WTC11 (cell line): ENCODE results near the gene CNIH3. TPM values are rescaled to one million over a fixed set of nuclear protein-coding genes. Genes with fewer than 3 reads are reported as not detected.

Experiments
- ATAC-seq: fragments of 200-7000 bp; cut with Tn5 transposase; 2 replicates; pipeline ENCODE4 v1.10.0; 2021; ENCODE audit warnings: mild to moderate bottlenecking, moderate library complexity
- CTCF ChIA-PET: fragments of 300-600 bp; sonication (Branson Sonifier 250); formaldehyde crosslinking; loops from one replicate; lab custom pipeline; 2021; ENCODE audit warnings: antibody characterized with exemption; lab: Charles Lee
- POLR2A ChIA-PET: fragments of 350-600 bp; sonication (Branson Sonifier 250); formaldehyde crosslinking; loops from one replicate; lab custom pipeline; 2021; ENCODE audit warnings: antibody characterized with exemption; lab: Charles Lee
- DNase-seq: peaks from one replicate; pipeline ENCODE4 v3.0.0; 2021; ENCODE audit warnings: low spot score
- H3K27ac Mint-ChIP-seq: 2 replicates; pipeline ENCODE4 v1.8.0; 2021; ENCODE audit warnings: mixed read lengths
- H3K27me3 Mint-ChIP-seq: 2 replicates; pipeline ENCODE4 v1.8.0; 2021; ENCODE audit warnings: low read depth, mild to moderate bottlenecking, moderate library complexity, mixed read lengths
- H3K36me3 Mint-ChIP-seq: 2 replicates; pipeline ENCODE4 v1.8.0; 2021; ENCODE audit warnings: mixed read lengths
- H3K4me1 Mint-ChIP-seq: 2 replicates; pipeline ENCODE4 v1.8.0; 2022; ENCODE audit warnings: mixed read lengths
- H3K4me3 Mint-ChIP-seq: 2 replicates; pipeline ENCODE4 v1.8.0; 2021; ENCODE audit warnings: mild to moderate bottlenecking, moderate library complexity, mixed read lengths
- H3K9me3 Mint-ChIP-seq: 2 replicates; pipeline ENCODE4 v1.8.0; 2021; ENCODE audit warnings: mixed read lengths
- CBFB ChIP-seq: sonication (generic); formaldehyde crosslinking; IDR thresholded peaks from 2 replicates; pipeline ENCODE4 v1.8.1; 2022; ENCODE audit warnings: mild to moderate bottlenecking, low read depth, missing genetic modification reagents
- ELF4 ChIP-seq: sonication (generic); formaldehyde crosslinking; IDR thresholded peaks from 2 replicates; pipeline ENCODE4 v1.8.1; 2022; ENCODE audit warnings: low read depth, mild to moderate bottlenecking, moderate library complexity, missing genetic modification reagents
- GRHL2 ChIP-seq: fragments of 250-450 bp; sonication (Bioruptor Pico); IDR thresholded peaks from 2 replicates; pipeline ENCODE4 v1.8.0; 2022; ENCODE audit warnings: mild to moderate bottlenecking, moderate library complexity; ENCODE audit not compliant: insufficient replicate concordance, severe bottlenecking
- IRF2 ChIP-seq: sonication (generic); formaldehyde crosslinking; IDR thresholded peaks from 2 replicates; pipeline ENCODE4 v1.8.0; 2022; ENCODE audit warnings: low read depth, missing genetic modification reagents, borderline replicate concordance
- JAZF1 ChIP-seq: fragments of 250-450 bp; sonication (Bioruptor Pico); IDR thresholded peaks from 2 replicates; pipeline ENCODE4 v1.9.0; 2021; ENCODE audit warnings: moderate library complexity, mild to moderate bottlenecking, inconsistent platforms
- MLX ChIP-seq: sonication (generic); formaldehyde crosslinking; IDR thresholded peaks from 2 replicates; pipeline ENCODE4 v1.8.1; 2023; ENCODE audit warnings: mild to moderate bottlenecking, missing genetic modification reagents, moderate library complexity
- NR1H2 ChIP-seq: sonication (generic); formaldehyde crosslinking; IDR thresholded peaks from 2 replicates; pipeline ENCODE4 v1.9.0; 2021; ENCODE audit warnings: mild to moderate bottlenecking, moderate library complexity, missing genetic modification reagents
- NR3C1 ChIP-seq: sonication (generic); formaldehyde crosslinking; conservative IDR thresholded peaks from 2 replicates; pipeline ENCODE4 v1.8.1; 2023; ENCODE audit warnings: low read depth, mild to moderate bottlenecking, missing genetic modification reagents
- RORB ChIP-seq: fragments of 250-450 bp; sonication (Bioruptor Pico); IDR thresholded peaks from 2 replicates; pipeline ENCODE4 v1.9.0; 2021; ENCODE audit warnings: mild to moderate bottlenecking
- SOX15 ChIP-seq: fragments of 250-450 bp; sonication (Bioruptor Pico); IDR thresholded peaks from 2 replicates; pipeline ENCODE4 v1.9.0; 2021; ENCODE audit warnings: mild to moderate bottlenecking
- SP1 ChIP-seq: sonication (generic); formaldehyde crosslinking; conservative IDR thresholded peaks from 2 replicates; pipeline ENCODE4 v1.8.1; 2022; ENCODE audit warnings: missing genetic modification reagents
- ZBTB43 ChIP-seq: sonication (generic); formaldehyde crosslinking; IDR thresholded peaks from 2 replicates; pipeline ENCODE4 v1.8.1; 2023; ENCODE audit warnings: mild to moderate bottlenecking, missing genetic modification reagents
- ZNF232 ChIP-seq: sonication (generic); formaldehyde crosslinking; IDR thresholded peaks from 2 replicates; pipeline ENCODE4 v1.8.0; 2022; ENCODE audit warnings: mild to moderate bottlenecking, missing genetic modification reagents
- ZNF263 ChIP-seq: sonication (generic); formaldehyde crosslinking; IDR thresholded peaks from 2 replicates; pipeline ENCODE4 v1.8.1; 2022; ENCODE audit warnings: low read depth, mild to moderate bottlenecking, moderate library complexity, missing genetic modification reagents
- ZNF425 ChIP-seq: fragments of 250-450 bp; sonication (Bioruptor Pico); conservative IDR thresholded peaks from 2 replicates; pipeline ENCODE4 v1.9.0; 2021; ENCODE audit warnings: mild to moderate bottlenecking
- total RNA-seq: library from RNA; stranded (reverse); gene quantifications from 3 replicates; pipeline ENCODE4 v1.2.3, GENCODE V29; 2021
- TF ChIP-seq, protein P1 (sequence below): sonication (generic); formaldehyde crosslinking; IDR thresholded peaks from 2 replicates; pipeline ENCODE4 v1.8.0; 2023; ENCODE audit warnings: missing genetic modification reagents
- TF ChIP-seq, protein P2 (sequence below): fragments of 250-450 bp; sonication (Bioruptor Pico); IDR thresholded peaks from 2 replicates; pipeline ENCODE4 v2.1.2; 2022; ENCODE audit warnings: mild to moderate bottlenecking, moderate library complexity
- TF ChIP-seq, protein P3 (sequence below): sonication (generic); formaldehyde crosslinking; IDR thresholded peaks from 2 replicates; pipeline ENCODE4 v1.8.1; 2022; ENCODE audit warnings: low read depth, missing genetic modification reagents, borderline replicate concordance
- TF ChIP-seq, protein P4 (sequence below): fragments of 250-450 bp; sonication (Bioruptor Pico); IDR thresholded peaks from 2 replicates; pipeline ENCODE4 v1.9.0; 2021; ENCODE audit warnings: mild to moderate bottlenecking
- TF ChIP-seq, protein P5 (sequence below): sonication (generic); formaldehyde crosslinking; conservative IDR thresholded peaks from 2 replicates; pipeline ENCODE4 v1.8.1; 2023; ENCODE audit warnings: mild to moderate bottlenecking, low read depth, missing genetic modification reagents, moderate library complexity
- TF ChIP-seq, protein P6 (sequence below): sonication (generic); formaldehyde crosslinking; IDR thresholded peaks from 2 replicates; pipeline ENCODE4 v1.8.1; 2022; ENCODE audit warnings: mild to moderate bottlenecking, missing genetic modification reagents, moderate library complexity, borderline replicate concordance

The CNIH3 gene
- total RNA-seq, 1 experiment from 2014 or later: 8.1 TPM

- no peak for TF ChIP-seq SP1 (CRISPR knock-in tag)
- TF ChIP-seq NR3C1: no peak
- no peak for TF ChIP-seq ZNF263 (CRISPR knock-in tag)
- TF ChIP-seq, protein P1, sequence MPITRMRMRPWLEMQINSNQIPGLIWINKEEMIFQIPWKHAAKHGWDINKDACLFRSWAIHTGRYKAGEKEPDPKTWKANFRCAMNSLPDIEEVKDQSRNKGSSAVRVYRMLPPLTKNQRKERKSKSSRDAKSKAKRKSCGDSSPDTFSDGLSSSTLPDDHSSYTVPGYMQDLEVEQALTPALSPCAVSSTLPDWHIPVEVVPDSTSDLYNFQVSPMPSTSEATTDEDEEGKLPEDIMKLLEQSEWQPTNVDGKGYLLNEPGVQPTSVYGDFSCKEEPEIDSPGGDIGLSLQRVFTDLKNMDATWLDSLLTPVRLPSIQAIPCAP (CRISPR knock-in tag): no peak
- TF ChIP-seq, all 79 proteins: peak for 0
These were observed 73.3 kb downstream of the CNIH3 start (continued) for GRCh38 chr1:224689374-224689773.

GRCh38 chr1:224690576-224690975, 74.5 kb downstream of the CNIH3 start:
- no peak overlapping the region for H3K4me3 Mint-ChIP-seq
- CTCF ChIA-PET: interaction anchor here (1.0 kb wide), 1 partner anchor 11 kb away, joined by 3 read pairs; no protein-coding TSS in a partner anchor
- ATAC-seq: no peak
- peaks cover 6% of the 10 kb centered on the region for H3K36me3 Mint-ChIP-seq
- H3K9me3 Mint-ChIP-seq: peaks cover 7% of the 10 kb centered on the region; the same call in 1 of the 2 replicates
- H3K27ac Mint-ChIP-seq: no peak overlapping the region
- H3K4me1 Mint-ChIP-seq: no peaks in the 10 kb centered on the region
- POLR2A ChIA-PET: no interaction called here
- no peaks in the 10 kb centered on the region for H3K27me3 Mint-ChIP-seq
- no peak for DNase-seq
- TF ChIP-seq, protein P2, sequence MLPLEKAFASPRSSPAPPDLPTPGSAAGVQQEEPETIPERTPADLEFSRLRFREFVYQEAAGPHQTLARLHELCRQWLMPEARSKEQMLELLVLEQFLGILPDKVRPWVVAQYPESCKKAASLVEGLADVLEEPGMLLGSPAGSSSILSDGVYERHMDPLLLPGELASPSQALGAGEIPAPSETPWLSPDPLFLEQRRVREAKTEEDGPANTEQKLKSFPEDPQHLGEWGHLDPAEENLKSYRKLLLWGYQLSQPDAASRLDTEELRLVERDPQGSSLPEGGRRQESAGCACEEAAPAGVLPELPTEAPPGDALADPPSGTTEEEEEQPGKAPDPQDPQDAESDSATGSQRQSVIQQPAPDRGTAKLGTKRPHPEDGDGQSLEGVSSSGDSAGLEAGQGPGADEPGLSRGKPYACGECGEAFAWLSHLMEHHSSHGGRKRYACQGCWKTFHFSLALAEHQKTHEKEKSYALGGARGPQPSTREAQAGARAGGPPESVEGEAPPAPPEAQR (CRISPR knock-in tag): no peak
- TF ChIP-seq, protein P3, sequence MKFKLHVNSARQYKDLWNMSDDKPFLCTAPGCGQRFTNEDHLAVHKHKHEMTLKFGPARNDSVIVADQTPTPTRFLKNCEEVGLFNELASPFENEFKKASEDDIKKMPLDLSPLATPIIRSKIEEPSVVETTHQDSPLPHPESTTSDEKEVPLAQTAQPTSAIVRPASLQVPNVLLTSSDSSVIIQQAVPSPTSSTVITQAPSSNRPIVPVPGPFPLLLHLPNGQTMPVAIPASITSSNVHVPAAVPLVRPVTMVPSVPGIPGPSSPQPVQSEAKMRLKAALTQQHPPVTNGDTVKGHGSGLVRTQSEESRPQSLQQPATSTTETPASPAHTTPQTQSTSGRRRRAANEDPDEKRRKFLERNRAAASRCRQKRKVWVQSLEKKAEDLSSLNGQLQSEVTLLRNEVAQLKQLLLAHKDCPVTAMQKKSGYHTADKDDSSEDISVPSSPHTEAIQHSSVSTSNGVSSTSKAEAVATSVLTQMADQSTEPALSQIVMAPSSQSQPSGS: no peak
- TF ChIP-seq ZNF263 (CRISPR knock-in tag): no peak
- TF ChIP-seq JAZF1 (CRISPR knock-in tag): no peak
- no peak for TF ChIP-seq IRF2 (CRISPR knock-in tag)
- TF ChIP-seq ZNF232 (CRISPR knock-in tag): no peak
- no peak for TF ChIP-seq MLX
- no peak for TF ChIP-seq ZBTB43 (CRISPR knock-in tag)
- no peak for TF ChIP-seq SOX15 (CRISPR knock-in tag)
- TF ChIP-seq GRHL2 (CRISPR knock-in tag): no peak
- TF ChIP-seq CBFB (CRISPR knock-in tag): no peak
- no peak for TF ChIP-seq ZNF425
- TF ChIP-seq NR1H2: no peak
- TF ChIP-seq, protein P4, sequence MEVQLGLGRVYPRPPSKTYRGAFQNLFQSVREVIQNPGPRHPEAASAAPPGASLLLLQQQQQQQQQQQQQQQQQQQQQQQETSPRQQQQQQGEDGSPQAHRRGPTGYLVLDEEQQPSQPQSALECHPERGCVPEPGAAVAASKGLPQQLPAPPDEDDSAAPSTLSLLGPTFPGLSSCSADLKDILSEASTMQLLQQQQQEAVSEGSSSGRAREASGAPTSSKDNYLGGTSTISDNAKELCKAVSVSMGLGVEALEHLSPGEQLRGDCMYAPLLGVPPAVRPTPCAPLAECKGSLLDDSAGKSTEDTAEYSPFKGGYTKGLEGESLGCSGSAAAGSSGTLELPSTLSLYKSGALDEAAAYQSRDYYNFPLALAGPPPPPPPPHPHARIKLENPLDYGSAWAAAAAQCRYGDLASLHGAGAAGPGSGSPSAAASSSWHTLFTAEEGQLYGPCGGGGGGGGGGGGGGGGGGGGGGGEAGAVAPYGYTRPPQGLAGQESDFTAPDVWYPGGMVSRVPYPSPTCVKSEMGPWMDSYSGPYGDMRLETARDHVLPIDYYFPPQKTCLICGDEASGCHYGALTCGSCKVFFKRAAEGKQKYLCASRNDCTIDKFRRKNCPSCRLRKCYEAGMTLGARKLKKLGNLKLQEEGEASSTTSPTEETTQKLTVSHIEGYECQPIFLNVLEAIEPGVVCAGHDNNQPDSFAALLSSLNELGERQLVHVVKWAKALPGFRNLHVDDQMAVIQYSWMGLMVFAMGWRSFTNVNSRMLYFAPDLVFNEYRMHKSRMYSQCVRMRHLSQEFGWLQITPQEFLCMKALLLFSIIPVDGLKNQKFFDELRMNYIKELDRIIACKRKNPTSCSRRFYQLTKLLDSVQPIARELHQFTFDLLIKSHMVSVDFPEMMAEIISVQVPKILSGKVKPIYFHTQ (CRISPR knock-in tag): no peak
- TF ChIP-seq ELF4: no peak
- TF ChIP-seq, protein P5, sequence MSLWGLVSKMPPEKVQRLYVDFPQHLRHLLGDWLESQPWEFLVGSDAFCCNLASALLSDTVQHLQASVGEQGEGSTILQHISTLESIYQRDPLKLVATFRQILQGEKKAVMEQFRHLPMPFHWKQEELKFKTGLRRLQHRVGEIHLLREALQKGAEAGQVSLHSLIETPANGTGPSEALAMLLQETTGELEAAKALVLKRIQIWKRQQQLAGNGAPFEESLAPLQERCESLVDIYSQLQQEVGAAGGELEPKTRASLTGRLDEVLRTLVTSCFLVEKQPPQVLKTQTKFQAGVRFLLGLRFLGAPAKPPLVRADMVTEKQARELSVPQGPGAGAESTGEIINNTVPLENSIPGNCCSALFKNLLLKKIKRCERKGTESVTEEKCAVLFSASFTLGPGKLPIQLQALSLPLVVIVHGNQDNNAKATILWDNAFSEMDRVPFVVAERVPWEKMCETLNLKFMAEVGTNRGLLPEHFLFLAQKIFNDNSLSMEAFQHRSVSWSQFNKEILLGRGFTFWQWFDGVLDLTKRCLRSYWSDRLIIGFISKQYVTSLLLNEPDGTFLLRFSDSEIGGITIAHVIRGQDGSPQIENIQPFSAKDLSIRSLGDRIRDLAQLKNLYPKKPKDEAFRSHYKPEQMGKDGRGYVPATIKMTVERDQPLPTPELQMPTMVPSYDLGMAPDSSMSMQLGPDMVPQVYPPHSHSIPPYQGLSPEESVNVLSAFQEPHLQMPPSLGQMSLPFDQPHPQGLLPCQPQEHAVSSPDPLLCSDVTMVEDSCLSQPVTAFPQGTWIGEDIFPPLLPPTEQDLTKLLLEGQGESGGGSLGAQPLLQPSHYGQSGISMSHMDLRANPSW: no peak
- TF ChIP-seq, protein P6, sequence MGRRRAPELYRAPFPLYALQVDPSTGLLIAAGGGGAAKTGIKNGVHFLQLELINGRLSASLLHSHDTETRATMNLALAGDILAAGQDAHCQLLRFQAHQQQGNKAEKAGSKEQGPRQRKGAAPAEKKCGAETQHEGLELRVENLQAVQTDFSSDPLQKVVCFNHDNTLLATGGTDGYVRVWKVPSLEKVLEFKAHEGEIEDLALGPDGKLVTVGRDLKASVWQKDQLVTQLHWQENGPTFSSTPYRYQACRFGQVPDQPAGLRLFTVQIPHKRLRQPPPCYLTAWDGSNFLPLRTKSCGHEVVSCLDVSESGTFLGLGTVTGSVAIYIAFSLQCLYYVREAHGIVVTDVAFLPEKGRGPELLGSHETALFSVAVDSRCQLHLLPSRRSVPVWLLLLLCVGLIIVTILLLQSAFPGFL: no peak
- TF ChIP-seq RORB: no peak
